SK-N-SH (cell line): ENCODE data around the gene ABI1. TPM values are rescaled to one million over a fixed set of nuclear protein-coding genes. Genes with fewer than 3 reads are reported as not detected.

Source experiments
- CTCF ChIA-PET: fragments of 300-600, 350-600 bp; formaldehyde crosslinking; extraction: SDS; loops from one replicate; lab custom pipeline; 2021; lab: Yijun Ruan, JAX
- POLR2A ChIA-PET: fragments of 350-600 bp; sonication (Branson Sonifier 250); formaldehyde crosslinking; extraction: SDS; loops from one replicate; lab custom pipeline; 2020; ENCODE audit warnings: antibody characterized with exemption, inconsistent platforms; lab: Yijun Ruan, JAX
- DNase-seq: peaks from one replicate; pipeline ENCODE4 v3.0.0; 2012
- H2AFZ ChIP-seq: fragments of 200-600 bp; sonication (generic); 2 replicates; pipeline ENCODE4 v1.8.1; 2016; ENCODE audit warnings: antibody characterized with exemption, mild to moderate bottlenecking, low read depth
- H3F3A ChIP-seq: fragments of 200-600 bp; sonication (generic); replicated peaks from 2 replicates; pipeline ENCODE3; 2016; ENCODE audit warnings: antibody characterized with exemption, mild to moderate bottlenecking; ENCODE audit not compliant: insufficient read depth
- H3K27ac ChIP-seq, 2 experiments: fragments of 200-500 bp in 1 of 2; fragments of 200-600 bp in 1 of 2; sonication (Bioruptor generic) in 1 of 2; sonication (generic), shearing (Covaris generic) in 1 of 2; 2 replicates each; pipeline versions ENCODE4 v1.5.1 to v1.6.1; 2014 to 2016; ENCODE audit warnings: low read depth in 2 of 2, inconsistent platforms in 1 of 2, low read length in 1 of 2, mild to moderate bottlenecking in 1 of 2, mixed read lengths in 1 of 2
- H3K27me3 ChIP-seq: fragments of 200-600 bp; sonication (generic), shearing (Covaris generic); 2 replicates; pipeline ENCODE4 v1.6.1; 2016; ENCODE audit warnings: mixed run types; ENCODE audit not compliant: insufficient read depth
- H3K36me3 ChIP-seq, 2 experiments: fragments of 200-500 bp in 1 of 2; fragments of 200-600 bp in 1 of 2; sonication (Bioruptor generic) in 1 of 2; sonication (generic) in 1 of 2; replicated peaks in 1 of 2; 2 replicates each; pipeline versions ENCODE3 to v1.5.1; 2014 to 2016; ENCODE audit warnings: low read length in 1 of 2, mild to moderate bottlenecking in 1 of 2; ENCODE audit not compliant: insufficient read depth in 2 of 2, control insufficient read depth in 1 of 2
- H3K4me1 ChIP-seq, 2 experiments: fragments of 200-500 bp in 1 of 2; fragments of 200-600 bp in 1 of 2; sonication (Bioruptor generic) in 1 of 2; sonication (generic), shearing (Covaris generic) in 1 of 2; 2 replicates each; pipeline versions ENCODE4 v1.5.1 to v1.6.1; 2014 to 2016; ENCODE audit warnings: low read depth in 1 of 2, low read length in 1 of 2, mixed run types in 1 of 2; ENCODE audit not compliant: insufficient read depth in 2 of 2, control insufficient read depth in 1 of 2
- H3K4me2 ChIP-seq: fragments of 200-600 bp; sonication (generic), shearing (Covaris generic); 2 replicates; pipeline ENCODE4 v1.6.1; 2017; ENCODE audit warnings: mixed run types
- H3K4me3 ChIP-seq, 2 experiments: fragments of 200-500 bp in 1 of 2; fragments of 200-600 bp in 1 of 2; sonication (Bioruptor generic) in 1 of 2; sonication (generic), shearing (Covaris generic) in 1 of 2; 2 replicates each; pipeline versions ENCODE4 v1.5.1 to v1.8.1; 2014 to 2016; ENCODE audit warnings: low read depth in 2 of 2, inconsistent platforms in 1 of 2, low read length in 1 of 2, mild to moderate bottlenecking in 1 of 2, mixed read lengths in 1 of 2, moderate library complexity in 1 of 2
- H3K79me2 ChIP-seq: fragments of 200-600 bp; sonication (generic); 2 replicates; pipeline ENCODE4 v1.8.1; 2017; ENCODE audit warnings: mild to moderate bottlenecking; ENCODE audit not compliant: insufficient read depth
- H3K9ac ChIP-seq: fragments of 200-600 bp; sonication (generic); 2 replicates; pipeline ENCODE4 v1.6.1; 2017; ENCODE audit warnings: mixed run types
- H3K9me2 ChIP-seq: fragments of 200-600 bp; sonication (generic); 2 replicates; pipeline ENCODE4 v1.6.1; 2017; ENCODE audit warnings: mixed run types
- H3K9me3 ChIP-seq: fragments of 200-600 bp; sonication (generic); 2 replicates; pipeline ENCODE4 v1.6.1; 2017; ENCODE audit warnings: mixed run types, mild to moderate bottlenecking, moderate library complexity
- H4K20me1 ChIP-seq: fragments of 200-600 bp; sonication (generic); 2 replicates; pipeline ENCODE4 v1.6.1; 2017; ENCODE audit warnings: mild to moderate bottlenecking, mixed run types; ENCODE audit not compliant: insufficient read depth
- EP300 ChIP-seq, 2 experiments: IDR thresholded peaks; 2 replicates each; pipeline versions ENCODE4 v1.4.0 to v1.6.1; 2012; ENCODE audit warnings: borderline replicate concordance in 1 of 2, low read depth in 1 of 2, low read length in 1 of 2
- FOXM1 ChIP-seq: IDR thresholded peaks from 2 replicates; pipeline ENCODE4 v1.4.0; 2012; ENCODE audit warnings: low read depth, mild to moderate bottlenecking
- GATA2 ChIP-seq: sonication (generic); formaldehyde crosslinking; IDR thresholded peaks from 2 replicates; pipeline ENCODE4 v1.5.0; 2020; ENCODE audit warnings: mild to moderate bottlenecking, missing genetic modification reagents
- MEF2A ChIP-seq: IDR thresholded peaks from 2 replicates; pipeline ENCODE4 v1.4.0; 2012; ENCODE audit warnings: low read depth, borderline replicate concordance
- NRF1 ChIP-seq: IDR thresholded peaks from 2 replicates; pipeline ENCODE4 v1.6.1; 2012; ENCODE audit warnings: low read depth, mild to moderate bottlenecking, low read length
- RAD21 ChIP-seq: IDR thresholded peaks from 2 replicates; pipeline ENCODE4 v1.6.1; 2012; ENCODE audit warnings: mild to moderate bottlenecking, low read length
- RFX5 ChIP-seq: IDR thresholded peaks from 2 replicates; pipeline ENCODE4 v1.6.1; 2012; ENCODE audit warnings: mild to moderate bottlenecking, improper control_type of control experiment, low read length
- RXRA ChIP-seq: IDR thresholded peaks from 2 replicates; pipeline ENCODE4 v1.4.0; 2012; ENCODE audit warnings: low read depth, mild to moderate bottlenecking, borderline replicate concordance
- TAF1 ChIP-seq: IDR thresholded peaks from 2 replicates; pipeline ENCODE4 v1.6.1; 2012; ENCODE audit warnings: low read depth, mild to moderate bottlenecking, low read length, moderate library complexity, borderline replicate concordance
- TEAD4 ChIP-seq: IDR thresholded peaks from 2 replicates; pipeline ENCODE4 v1.4.0; 2012; ENCODE audit warnings: mild to moderate bottlenecking, borderline replicate concordance; ENCODE audit not compliant: insufficient read depth
- WGBS: methylation state at CpG from one replicate; pipeline ENCODE4 v1.1.6; 2017; ENCODE audit warnings: low lambda C conversion rate; 5-methylcytosine and 5-hydroxymethylcytosine counted together
- polyA plus RNA-seq, 3 experiments: library from polyadenylated mRNA; depleted of rRNA; stranded (reverse); fragments of >200 nt; gene quantifications; 2 replicates each; pipeline ENCODE4 v1.2.3, GENCODE V29; 2012
- TF ChIP-seq, protein P1 (sequence below): fragments of 150-350 bp; IDR thresholded peaks from 2 replicates; pipeline ENCODE4 v1.6.1; 2016; ENCODE audit warnings: mild to moderate bottlenecking, low read depth, low read length
- TF ChIP-seq, protein P2 (sequence below): fragments of 150-350 bp; IDR thresholded peaks from 2 replicates; pipeline ENCODE4 v1.6.1; 2017; ENCODE audit warnings: antibody characterized with exemption, low read length, low read depth, borderline replicate concordance
- TF ChIP-seq, protein P3 (sequence below): IDR thresholded peaks from 2 replicates; pipeline ENCODE4 v1.4.0; 2012; ENCODE audit warnings: low read depth, borderline replicate concordance

ABI1 gene
- polyA plus RNA-seq, 1 of the 3 experiments (the other 2 are of a cell fraction) = 36.7 TPM

DNA sequence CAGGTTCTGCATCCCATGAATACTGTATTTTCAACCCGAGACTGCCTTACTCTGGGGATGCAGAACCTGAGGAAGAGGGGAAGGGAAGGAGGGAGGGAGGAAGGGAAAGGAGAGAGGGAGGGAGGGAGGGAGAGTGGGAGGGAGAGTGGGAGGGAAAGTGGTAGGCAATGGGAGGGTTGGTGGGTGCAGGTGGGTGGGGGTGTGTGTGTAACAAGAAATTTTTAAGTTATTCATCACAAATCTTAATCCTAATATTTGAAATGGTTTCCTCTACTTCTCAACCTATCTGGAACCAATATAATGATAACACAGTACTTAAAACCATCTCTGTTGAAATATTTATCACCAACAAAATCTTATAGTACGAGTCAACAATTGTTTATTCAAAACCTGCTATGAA, 95.2 kb downstream of the ABI1 start:
- no peak overlapping the region for H3K27ac ChIP-seq
- H2AFZ ChIP-seq = no peak overlapping the region
- no peaks in the 10 kb centered on the region for H3K9me3 ChIP-seq
- no peaks in the 10 kb centered on the region for H3K27me3 ChIP-seq
- no peaks in the 10 kb centered on the region for H3K4me1 ChIP-seq
- WGBS = 94% methylated on average over 2 of the region's 2 CpGs
- no peak overlapping the region for H3K4me3 ChIP-seq
- ChIA-PET CTCF (no interaction called here), POLR2A (no interaction called here)
- DNase-seq = no peak
- H3K36me3 ChIP-seq = peaks cover 31 to 38% of the 10 kb centered on the region in 2 experiments
- H3K9ac ChIP-seq = no peak overlapping the region
- peaks cover 19% of the 10 kb centered on the region; the same call in 1 of the 2 replicates for H3K79me2 ChIP-seq
- H3K4me2 ChIP-seq = no peak overlapping the region
- no peaks in the 10 kb centered on the region for H3K9me2 ChIP-seq
- H4K20me1 ChIP-seq = no peaks in the 10 kb centered on the region; the same call in 1 of the 2 replicates
- TF ChIP-seq, protein P1, sequence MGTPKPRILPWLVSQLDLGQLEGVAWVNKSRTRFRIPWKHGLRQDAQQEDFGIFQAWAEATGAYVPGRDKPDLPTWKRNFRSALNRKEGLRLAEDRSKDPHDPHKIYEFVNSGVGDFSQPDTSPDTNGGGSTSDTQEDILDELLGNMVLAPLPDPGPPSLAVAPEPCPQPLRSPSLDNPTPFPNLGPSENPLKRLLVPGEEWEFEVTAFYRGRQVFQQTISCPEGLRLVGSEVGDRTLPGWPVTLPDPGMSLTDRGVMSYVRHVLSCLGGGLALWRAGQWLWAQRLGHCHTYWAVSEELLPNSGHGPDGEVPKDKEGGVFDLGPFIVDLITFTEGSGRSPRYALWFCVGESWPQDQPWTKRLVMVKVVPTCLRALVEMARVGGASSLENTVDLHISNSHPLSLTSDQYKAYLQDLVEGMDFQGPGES = no peak
- TF ChIP-seq EP300 (IDR thresholded peaks at IDR 0.05; ENCODE audit: borderline replicate concordance in 1 of 2, low read depth in 1 of 2, low read length in 1 of 2) = no peak
- no peak for TF ChIP-seq TEAD4
- TF ChIP-seq, protein P2, sequence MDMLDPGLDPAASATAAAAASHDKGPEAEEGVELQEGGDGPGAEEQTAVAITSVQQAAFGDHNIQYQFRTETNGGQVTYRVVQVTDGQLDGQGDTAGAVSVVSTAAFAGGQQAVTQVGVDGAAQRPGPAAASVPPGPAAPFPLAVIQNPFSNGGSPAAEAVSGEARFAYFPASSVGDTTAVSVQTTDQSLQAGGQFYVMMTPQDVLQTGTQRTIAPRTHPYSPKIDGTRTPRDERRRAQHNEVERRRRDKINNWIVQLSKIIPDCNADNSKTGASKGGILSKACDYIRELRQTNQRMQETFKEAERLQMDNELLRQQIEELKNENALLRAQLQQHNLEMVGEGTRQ = no peak
- no peak for TF ChIP-seq RXRA
- H3F3A ChIP-seq = no peaks in the 10 kb centered on the region

DNA sequence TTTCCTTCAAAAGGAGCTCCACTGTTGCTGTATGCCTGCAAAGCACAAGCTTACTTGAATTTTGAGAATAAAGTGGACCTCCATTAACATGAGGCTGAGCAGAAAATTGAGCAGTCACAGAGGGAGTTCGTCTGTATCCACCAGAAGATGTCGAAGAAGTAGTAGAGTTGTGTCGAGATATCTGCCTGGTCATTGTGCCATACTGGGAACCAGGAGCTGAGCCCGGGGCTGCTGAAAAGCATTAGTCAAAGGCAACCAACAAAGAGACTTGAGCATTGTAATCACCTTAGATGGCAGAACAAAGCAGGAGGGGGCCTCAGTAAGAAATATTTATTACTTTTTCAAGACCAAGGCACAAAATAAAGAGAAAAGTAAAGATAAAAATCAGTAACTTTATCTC, 101.8 kb downstream of the ABI1 start:
- H3K27ac ChIP-seq = no peak overlapping the region
- H3K27me3 ChIP-seq = no peaks in the 10 kb centered on the region
- no peaks in the 10 kb centered on the region; a peak in 1 of 4 replicates for H3K4me1 ChIP-seq
- TF ChIP-seq, protein P3, sequence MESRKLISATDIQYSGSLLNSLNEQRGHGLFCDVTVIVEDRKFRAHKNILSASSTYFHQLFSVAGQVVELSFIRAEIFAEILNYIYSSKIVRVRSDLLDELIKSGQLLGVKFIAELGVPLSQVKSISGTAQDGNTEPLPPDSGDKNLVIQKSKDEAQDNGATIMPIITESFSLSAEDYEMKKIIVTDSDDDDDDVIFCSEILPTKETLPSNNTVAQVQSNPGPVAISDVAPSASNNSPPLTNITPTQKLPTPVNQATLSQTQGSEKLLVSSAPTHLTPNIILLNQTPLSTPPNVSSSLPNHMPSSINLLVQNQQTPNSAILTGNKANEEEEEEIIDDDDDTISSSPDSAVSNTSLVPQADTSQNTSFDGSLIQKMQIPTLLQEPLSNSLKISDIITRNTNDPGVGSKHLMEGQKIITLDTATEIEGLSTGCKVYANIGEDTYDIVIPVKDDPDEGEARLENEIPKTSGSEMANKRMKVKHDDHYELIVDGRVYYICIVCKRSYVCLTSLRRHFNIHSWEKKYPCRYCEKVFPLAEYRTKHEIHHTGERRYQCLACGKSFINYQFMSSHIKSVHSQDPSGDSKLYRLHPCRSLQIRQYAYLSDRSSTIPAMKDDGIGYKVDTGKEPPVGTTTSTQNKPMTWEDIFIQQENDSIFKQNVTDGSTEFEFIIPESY = no peak
- TF ChIP-seq GATA2 (CRISPR knock-in tag) (no peak), NRF1 (no peak), MEF2A (no peak), FOXM1 (no peak), TAF1 (no peak), RAD21 (no peak), RFX5 (no peak)
- no peak overlapping the region for H3K4me3 ChIP-seq
- ChIA-PET POLR2A (interaction anchor here (0.5 kb wide), 1 partner anchor 454 kb away, joined by 3 read pairs; no protein-coding TSS in a partner anchor), CTCF (interaction anchor here (0.7 to 1.4 kb wide), 3 partner anchors 10 to 124 kb away, joined by 3 to 4 read pairs (median 3); no protein-coding TSS in a partner anchor)
- H3K4me2 ChIP-seq = no peak overlapping the region
- H3K9me2 ChIP-seq = no peaks in the 10 kb centered on the region
- no peak overlapping the region for H2AFZ ChIP-seq
- H3K9ac ChIP-seq = no peak overlapping the region
- peaks cover 2% of the 10 kb centered on the region for H3F3A ChIP-seq
- no peaks in the 10 kb centered on the region for H3K9me3 ChIP-seq
- H4K20me1 ChIP-seq = no peaks in the 10 kb centered on the region
- H3K79me2 ChIP-seq = no peaks in the 10 kb centered on the region; the same call in 1 of the 2 replicates
- peaks cover 23 to 36% of the 10 kb centered on the region in 2 experiments for H3K36me3 ChIP-seq
- DNase-seq = no peak
- WGBS = 98% methylated on average over 4 of the region's 4 CpGs
